HTR-8/SVneo (cell line): ENCODE data around the gene SMIM5.
A peak's percentile ranks its signal among the peaks of the same experiment; 100 is the strongest.

Experiments used
- DNase-seq: peaks from one replicate; pipeline ENCODE4 v3.0.0; 2011; ENCODE audit warnings: low spot score, mixed read lengths; ENCODE audit not compliant: insufficient read length
- FAIRE-seq: peaks from 2 replicates; lab custom pipeline; 2011; peaks lifted over from hg19 to GRCh38; lab: Jason Lieb, UNC

Gene SMIM5

GRCh38 chr17:75622076-75622475, 11.2 kb upstream of the SMIM5 start:
- FAIRE-seq = no peak
- DNase-seq = no peak

- FAIRE-seq = peak; percentile 65
- DNase-seq = no peak
Observed at GRCh38 chr17:75622771-75623273, 10.4 kb upstream of the SMIM5 start.

GRCh38 chr17:75623386-75623785, 9.8 kb upstream of the SMIM5 start:
- no peak for DNase-seq
- FAIRE-seq = no peak

- no peak for DNase-seq
- FAIRE-seq = no peak
Observed at GRCh38 chr17:75624021-75624420, 9.2 kb upstream of the SMIM5 start.

GRCh38 chr17:75624714-75625345, 8.4 kb upstream of the SMIM5 start:
- FAIRE-seq (no peak), DNase-seq (no peak)

- DNase-seq = peak; percentile 52
- FAIRE-seq = no peak
Observed at GRCh38 chr17:75625813-75626486, 7.3 kb upstream of the SMIM5 start.

- FAIRE-seq (no peak), DNase-seq (no peak)
Observed at GRCh38 chr17:75626496-75627038, 6.7 kb upstream of the SMIM5 start.

- FAIRE-seq = no peak
- no peak for DNase-seq
Observed at GRCh38 chr17:75627094-75627493, 6.1 kb upstream of the SMIM5 start.

- DNase-seq (no peak), FAIRE-seq (no peak)
Observed at GRCh38 chr17:75628425-75628824, 4.8 kb upstream of the SMIM5 start.

- FAIRE-seq (no peak), DNase-seq (no peak)
Observed at GRCh38 chr17:75629157-75629556, 4.1 kb upstream of the SMIM5 start.

GRCh38 chr17:75630071-75630917, 2.9 kb upstream of the SMIM5 start:
- DNase-seq (no peak), FAIRE-seq (no peak)

GRCh38 chr17:75631353-75631752, 1.9 kb upstream of the SMIM5 start:
- FAIRE-seq (no peak), DNase-seq (no peak)

GRCh38 chr17:75632428-75632827, 806 bp upstream of the SMIM5 start:
- no peak for DNase-seq
- no peak for FAIRE-seq

- DNase-seq (peak; percentile 95), FAIRE-seq (peak; percentile 42)
Observed at GRCh38 chr17:75633486-75634375, 497 bp downstream of the SMIM5 start.

- no peak for DNase-seq
- no peak for FAIRE-seq
Observed at GRCh38 chr17:75634376-75634740, 1.1 kb downstream of the SMIM5 start.

GRCh38 chr17:75634754-75635609, 1.7 kb downstream of the SMIM5 start:
- FAIRE-seq = no peak
- DNase-seq = no peak

- DNase-seq (no peak), FAIRE-seq (no peak)
Observed at GRCh38 chr17:75635610-75636202, 2.5 kb downstream of the SMIM5 start.

GRCh38 chr17:75636381-75637142, 3.3 kb downstream of the SMIM5 start:
- no peak for FAIRE-seq
- DNase-seq = no peak
